Gastrocnemius medialis (tissue), 4 donors: ENCODE results near the gene MGAT5B. TPM values are rescaled to one million over a fixed set of nuclear protein-coding genes. Genes with fewer than 3 reads are reported as not detected.

ENCODE experiments used
- ATAC-seq, 2 donors: fragments of 150-250 bp; one replicate each; pipeline ENCODE4 v1.9.1; 2016
- DNase-seq, 2 donors: peaks; one replicate each; pipeline ENCODE4 v3.0.0-alpha.2; 2019
- H3K27ac ChIP-seq, 4 donors: fragments of 200-600 bp; sonication (generic); 1 replicate in 1 of 4; 2 replicates in 3 of 4; pipeline ENCODE4 v1.5.1; 2016 to 2018; ENCODE audit warnings: mild to moderate bottlenecking in 2 of 4, moderate library complexity in 1 of 4
- H3K27me3 ChIP-seq, 3 donors: fragments of 200-600 bp; sonication (generic) in 2 of 3; 1 replicate in 1 of 3; 2 replicates in 2 of 3; pipeline versions ENCODE4 v1.5.1 to v1.6.0; 2016 to 2019; ENCODE audit warnings: mild to moderate bottlenecking in 1 of 3, moderate library complexity in 1 of 3
- H3K36me3 ChIP-seq, 2 donors: fragments of 200-600 bp; sonication (generic) in 1 of 2; one replicate each; pipeline ENCODE4 v1.5.1; 2017 to 2018
- H3K4me1 ChIP-seq, 2 donors: fragments of 200-600 bp; sonication (generic) in 1 of 2; one replicate each; pipeline ENCODE4 v1.5.1; 2016 to 2017; ENCODE audit warnings: mild to moderate bottlenecking in 2 of 2
- H3K4me3 ChIP-seq, 4 donors: fragments of 200-600 bp; sonication (generic) in 3 of 4; 1 replicate in 1 of 4; 2 replicates in 3 of 4; pipeline ENCODE4 v1.5.1; 2016 to 2019; ENCODE audit warnings: mild to moderate bottlenecking in 2 of 4
- H3K9me3 ChIP-seq, 3 donors: fragments of 200-600 bp; sonication (generic) in 2 of 3; 1 replicate in 1 of 3; 2 replicates in 2 of 3; pipeline ENCODE4 v1.5.1; 2016 to 2019
- POLR2A ChIP-seq, 2 donors: fragments of 450-650 bp; IDR thresholded peaks; one replicate each; pipeline ENCODE4 v1.6.1; 2017; ENCODE audit warnings: antibody characterized with exemption in 2 of 2, mild to moderate bottlenecking in 2 of 2, moderate library complexity in 2 of 2
- in situ Hi-C, 4 donors: fragments of 200-750 bp; cut with MboI; loops; one replicate each; pipeline versions ENCODE4 v1.15.0 to v1.8.0; 2017; ENCODE audit warnings: low sequenced_read_pairs in 4 of 4
- intact Hi-C: fragments of 100-400 bp; cut with DNase I; formaldehyde crosslinking; loops from one replicate; pipeline ENCODE4 v1.15.1; 2023; ENCODE audit warnings: low total_unique reads
- total RNA-seq, 4 donors: library from RNA; depleted of rRNA; stranded (reverse); fragments of >200 nt; gene quantifications; one replicate each; pipeline versions ENCODE4 v1.1.0 to v1.2.3, GENCODE V29; 2016
- TF ChIP-seq, protein P1 (sequence below), 5 experiments: fragments of 450-650 bp in 3 of 5; fragments of 200-600 bp in 2 of 5; sonication (generic) in 2 of 5; IDR thresholded peaks in 4 of 5; conservative IDR thresholded peaks in 1 of 5; 1 replicate in 4 of 5; 2 replicates in 1 of 5; pipeline ENCODE4 v1.5.1; 2016 to 2019; ENCODE audit warnings: antibody characterized with exemption in 5 of 5, mild to moderate bottlenecking in 3 of 5, moderate library complexity in 3 of 5

Gene MGAT5B
- total RNA-seq, 4 donors from 2014 or later = not detected

DNA sequence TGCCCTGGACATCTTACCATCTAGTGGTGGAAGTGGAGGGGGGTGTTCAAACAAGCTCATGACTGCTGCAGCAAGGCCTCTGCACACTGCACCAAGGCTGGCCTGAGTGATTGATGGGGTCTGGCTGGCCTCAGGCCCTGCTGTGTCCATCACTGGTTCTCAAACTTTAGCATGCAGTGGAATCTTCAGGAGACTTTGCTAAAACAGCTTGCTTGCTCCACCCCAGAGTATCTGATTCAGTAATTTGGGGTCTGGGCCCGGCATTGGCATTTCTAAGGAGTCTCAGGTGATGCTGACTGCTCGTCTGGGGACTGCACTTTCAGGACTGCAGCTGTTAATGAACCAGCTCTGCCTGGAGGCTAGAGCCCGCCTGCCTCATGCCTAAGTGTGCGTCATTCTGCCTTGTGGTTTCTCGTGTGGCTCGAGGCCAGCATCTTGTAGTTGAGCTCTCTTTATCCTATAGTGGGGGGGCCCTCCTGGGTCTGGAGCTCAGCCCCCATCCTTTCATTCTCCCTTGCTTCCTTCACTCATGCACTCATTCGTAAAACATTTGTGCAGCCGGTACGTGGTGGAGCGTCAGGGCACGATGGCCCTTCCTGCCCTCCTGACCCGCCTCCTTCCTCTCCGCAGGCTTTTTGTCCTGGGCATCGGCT is 4.1 kb downstream of the MGAT5B start:
- ATAC-seq = no peak
- in situ Hi-C loops = loop anchor here (25.0 kb wide), 2 partner anchors 365 to 390 kb away; no protein-coding TSS in a partner anchor
- H3K27ac ChIP-seq = no peak overlapping the region
- H3K9me3 ChIP-seq = no peaks in the 10 kb centered on the region
- H3K27me3 ChIP-seq = peaks cover 27 to 34% (median 29%) of the 10 kb centered on the region in 3 donors
- TF ChIP-seq, protein P1, sequence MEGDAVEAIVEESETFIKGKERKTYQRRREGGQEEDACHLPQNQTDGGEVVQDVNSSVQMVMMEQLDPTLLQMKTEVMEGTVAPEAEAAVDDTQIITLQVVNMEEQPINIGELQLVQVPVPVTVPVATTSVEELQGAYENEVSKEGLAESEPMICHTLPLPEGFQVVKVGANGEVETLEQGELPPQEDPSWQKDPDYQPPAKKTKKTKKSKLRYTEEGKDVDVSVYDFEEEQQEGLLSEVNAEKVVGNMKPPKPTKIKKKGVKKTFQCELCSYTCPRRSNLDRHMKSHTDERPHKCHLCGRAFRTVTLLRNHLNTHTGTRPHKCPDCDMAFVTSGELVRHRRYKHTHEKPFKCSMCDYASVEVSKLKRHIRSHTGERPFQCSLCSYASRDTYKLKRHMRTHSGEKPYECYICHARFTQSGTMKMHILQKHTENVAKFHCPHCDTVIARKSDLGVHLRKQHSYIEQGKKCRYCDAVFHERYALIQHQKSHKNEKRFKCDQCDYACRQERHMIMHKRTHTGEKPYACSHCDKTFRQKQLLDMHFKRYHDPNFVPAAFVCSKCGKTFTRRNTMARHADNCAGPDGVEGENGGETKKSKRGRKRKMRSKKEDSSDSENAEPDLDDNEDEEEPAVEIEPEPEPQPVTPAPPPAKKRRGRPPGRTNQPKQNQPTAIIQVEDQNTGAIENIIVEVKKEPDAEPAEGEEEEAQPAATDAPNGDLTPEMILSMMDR (IDR thresholded peaks at IDR 0.05 in 4 of 5, conservative IDR thresholded peaks at IDR 0.05 in 1 of 5) = no peak
- TF ChIP-seq POLR2A (IDR thresholded peaks at IDR 0.05) = no peak
- DNase-seq = no peak
- peaks cover 0 to 3% of the 10 kb centered on the region in 2 donors for H3K4me1 ChIP-seq
- no peaks in the 10 kb centered on the region for H3K36me3 ChIP-seq
- intact Hi-C loops = no loop called here
- H3K4me3 ChIP-seq = no peak overlapping the region

DNA sequence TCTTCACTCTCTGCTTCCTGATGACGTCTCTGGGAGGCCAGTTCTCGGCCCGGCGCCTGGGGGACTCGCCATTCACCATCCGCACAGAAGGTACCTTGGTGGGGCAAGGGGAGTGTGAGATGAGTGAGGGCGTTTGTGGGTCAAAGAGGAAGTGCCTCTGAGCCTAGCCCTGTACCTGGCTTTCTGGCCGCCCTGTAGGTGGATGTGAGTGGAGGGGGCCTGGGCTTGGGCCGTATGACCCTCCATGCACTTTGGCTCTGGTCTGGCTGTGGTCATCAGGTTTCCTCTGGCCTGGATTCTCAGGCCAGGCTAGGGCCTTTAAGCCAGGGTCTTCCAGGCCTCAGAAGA is 4.6 kb downstream of the MGAT5B start:
- Histone ChIP-seq H3K27ac (no peak overlapping the region), H3K36me3 (no peaks in the 10 kb centered on the region), H3K27me3 (peaks cover 27 to 32% (median 29%) of the 10 kb centered on the region in 3 donors), H3K4me3 (no peak overlapping the region), H3K4me1 (peaks cover 0 to 3% of the 10 kb centered on the region in 2 donors), H3K9me3 (no peaks in the 10 kb centered on the region)
- DNase-seq (no peak), ATAC-seq (no peak)
- in situ Hi-C loops = loop anchor here (25.0 kb wide), 2 partner anchors 364 to 389 kb away; no protein-coding TSS in a partner anchor
- TF ChIP-seq POLR2A (IDR thresholded peaks at IDR 0.05) = no peak
- TF ChIP-seq, protein P1 (IDR thresholded peaks at IDR 0.05 in 4 of 5, conservative IDR thresholded peaks at IDR 0.05 in 1 of 5) = no peak
- intact Hi-C loops = no loop called here

DNA sequence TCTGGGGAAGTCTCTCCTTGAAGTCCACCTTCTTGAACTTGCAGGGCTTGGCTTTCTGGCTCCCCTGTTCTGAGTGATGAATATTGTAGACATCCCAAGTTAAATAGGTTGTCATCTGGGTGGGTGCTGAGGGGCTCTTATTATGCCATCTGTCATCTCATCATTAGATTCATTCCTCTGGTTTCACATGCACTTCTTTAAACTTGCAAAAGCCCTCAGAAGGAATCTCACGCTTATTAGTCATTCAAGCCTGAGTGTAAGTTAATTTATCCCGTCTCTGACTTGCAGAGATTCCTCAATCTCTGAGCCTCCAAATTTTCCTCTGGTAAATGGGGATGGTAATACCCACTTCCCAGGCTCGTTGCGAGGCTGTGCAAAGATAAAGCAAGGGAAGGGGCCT is 5.7 kb downstream of the MGAT5B start:
- peaks cover 0 to 3% of the 10 kb centered on the region in 2 donors for H3K4me1 ChIP-seq
- no peak overlapping the region for H3K27ac ChIP-seq
- no peaks in the 10 kb centered on the region for H3K36me3 ChIP-seq
- H3K4me3 ChIP-seq = no peak overlapping the region
- intact Hi-C loops (no loop called here), in situ Hi-C loops (loop anchor here (25.0 kb wide), 2 partner anchors 363 to 388 kb away; no protein-coding TSS in a partner anchor)
- H3K9me3 ChIP-seq = no peaks in the 10 kb centered on the region
- H3K27me3 ChIP-seq = peaks cover 29 to 30% (median 29%) of the 10 kb centered on the region in 3 donors
- DNase-seq (no peak), ATAC-seq (no peak)
- no peak for TF ChIP-seq POLR2A (IDR thresholded peaks at IDR 0.05)
- TF ChIP-seq, protein P1 (IDR thresholded peaks at IDR 0.05 in 4 of 5, conservative IDR thresholded peaks at IDR 0.05 in 1 of 5) = no peak

DNA sequence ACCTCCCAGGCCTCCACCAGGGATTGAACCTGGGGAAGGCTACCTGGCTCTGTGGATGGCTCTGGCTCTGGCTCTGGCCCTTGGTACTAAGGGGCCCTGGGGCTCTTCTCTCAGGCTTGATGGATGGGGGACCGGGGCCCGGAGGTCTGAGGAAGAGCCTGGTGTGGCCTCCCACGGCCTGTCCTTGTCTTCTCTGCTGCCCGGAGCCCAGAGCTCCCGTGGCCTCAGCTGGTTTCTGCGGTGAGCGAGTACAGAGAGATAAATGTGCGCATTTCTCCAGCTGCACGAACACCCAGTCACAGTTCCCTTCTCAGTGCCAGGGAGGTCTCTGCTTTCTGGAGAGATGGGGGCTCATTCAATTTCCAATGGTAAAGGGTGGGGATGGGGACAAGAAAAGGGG is 9.2 kb downstream of the MGAT5B start:
- Histone ChIP-seq H3K27ac (no peak overlapping the region), H3K36me3 (no peaks in the 10 kb centered on the region), H3K4me3 (no peak overlapping the region), H3K27me3 (peaks cover 0 to 11% (median 3%) of the 10 kb centered on the region in 3 donors), H3K4me1 (no peaks in the 10 kb centered on the region), H3K9me3 (no peaks in the 10 kb centered on the region)
- TF ChIP-seq POLR2A (IDR thresholded peaks at IDR 0.05) = no peak
- TF ChIP-seq, protein P1 (IDR thresholded peaks at IDR 0.05 in 4 of 5, conservative IDR thresholded peaks at IDR 0.05 in 1 of 5) = no peak
- intact Hi-C loops = no loop called here
- DNase-seq (no peak), ATAC-seq (no peak)
- in situ Hi-C loops = no loop called here
